ENCODE data around the gene RAB17.

DNA sequence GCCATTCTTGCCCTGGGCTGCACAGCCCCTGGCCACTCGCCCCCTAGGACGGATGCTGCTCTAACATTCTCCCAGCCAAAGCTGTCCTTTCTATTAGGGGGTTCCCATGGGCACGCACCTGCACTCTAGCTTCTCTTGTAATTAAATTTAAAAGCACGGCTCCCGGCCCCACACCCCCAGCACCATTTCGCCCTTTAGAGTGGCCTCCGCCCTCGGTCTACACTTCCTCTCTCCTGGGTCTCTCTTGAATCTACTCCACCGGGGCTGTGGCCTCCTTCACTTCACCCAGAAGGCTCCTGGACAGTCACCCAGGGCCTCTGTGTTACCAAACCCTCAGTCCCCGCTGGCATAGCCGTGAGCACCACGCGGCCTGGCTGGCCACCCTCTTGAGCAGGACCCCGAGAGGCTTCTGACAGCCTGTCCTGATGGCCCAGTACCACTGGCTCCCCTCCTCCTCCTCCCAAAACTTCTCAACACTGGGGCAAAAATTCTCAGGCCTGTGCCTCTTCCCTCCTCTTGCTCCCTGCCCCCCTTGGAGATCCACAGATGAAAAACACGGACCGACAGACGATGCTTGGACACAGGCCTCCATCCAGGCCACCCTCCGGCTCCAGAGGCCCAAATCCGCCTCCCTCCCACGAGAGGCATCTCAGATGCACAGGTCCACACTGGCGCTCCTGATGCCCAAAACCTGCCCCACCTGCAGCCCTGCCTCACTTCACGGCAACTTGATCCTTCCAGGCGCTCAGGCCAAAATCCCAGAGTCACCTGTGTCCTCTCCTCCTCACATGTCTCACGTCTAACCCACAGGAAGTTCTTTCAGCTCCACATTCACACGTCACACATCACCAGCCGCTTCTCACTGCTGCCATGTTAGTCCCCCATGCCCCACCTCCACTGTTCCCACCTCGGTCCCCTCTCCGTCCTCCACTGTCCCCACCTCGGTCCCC is 6.9 kb upstream of the RAB17 start:
- TF ChIP-seq, protein P1, sequence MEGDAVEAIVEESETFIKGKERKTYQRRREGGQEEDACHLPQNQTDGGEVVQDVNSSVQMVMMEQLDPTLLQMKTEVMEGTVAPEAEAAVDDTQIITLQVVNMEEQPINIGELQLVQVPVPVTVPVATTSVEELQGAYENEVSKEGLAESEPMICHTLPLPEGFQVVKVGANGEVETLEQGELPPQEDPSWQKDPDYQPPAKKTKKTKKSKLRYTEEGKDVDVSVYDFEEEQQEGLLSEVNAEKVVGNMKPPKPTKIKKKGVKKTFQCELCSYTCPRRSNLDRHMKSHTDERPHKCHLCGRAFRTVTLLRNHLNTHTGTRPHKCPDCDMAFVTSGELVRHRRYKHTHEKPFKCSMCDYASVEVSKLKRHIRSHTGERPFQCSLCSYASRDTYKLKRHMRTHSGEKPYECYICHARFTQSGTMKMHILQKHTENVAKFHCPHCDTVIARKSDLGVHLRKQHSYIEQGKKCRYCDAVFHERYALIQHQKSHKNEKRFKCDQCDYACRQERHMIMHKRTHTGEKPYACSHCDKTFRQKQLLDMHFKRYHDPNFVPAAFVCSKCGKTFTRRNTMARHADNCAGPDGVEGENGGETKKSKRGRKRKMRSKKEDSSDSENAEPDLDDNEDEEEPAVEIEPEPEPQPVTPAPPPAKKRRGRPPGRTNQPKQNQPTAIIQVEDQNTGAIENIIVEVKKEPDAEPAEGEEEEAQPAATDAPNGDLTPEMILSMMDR (IDR thresholded peaks at IDR 0.05 in 8 of 11, conservative IDR thresholded peaks at IDR 0.05 in 3 of 11) = no peak
- TF ChIP-seq POLR2A (IDR thresholded peaks at IDR 0.05) = no peak
- no peak for TF ChIP-seq POLR2AphosphoS5 (IDR thresholded peaks at IDR 0.05)

All from spleen (tissue), 7 donors.